Measurements from ENCODE around the gene KCTD5. TPM values are rescaled to one million over a fixed set of nuclear protein-coding genes. Genes with fewer than 3 reads are reported as not detected.

The KCTD5 gene
- total and polyA plus RNA-seq, 9 of the 15 experiments (the other 6 are each of a cell fraction or from before 2014, with no cell fraction given) = 0.73 to 58.3 (median 32.3) TPM

GRCh38 chr16:2720719-2721633 lies 38.7 kb downstream of the KCTD5 start (continued):
- TF ChIP-seq TCF7L2 (IDR thresholded peaks at IDR 0.05; ENCODE audit: low read depth, low read length) (no peak), CSDE1 (IDR thresholded peaks at IDR 0.05) (no peak; a peak in 1 of 4 replicates), ZBTB7A (IDR thresholded peaks at IDR 0.05; ENCODE audit: borderline replicate concordance, control insufficient read depth, low read depth, low read length) (peak; percentile 98), POLR2AphosphoS5 (IDR thresholded peaks at IDR 0.05; ENCODE audit: control insufficient read depth, insufficient read depth, low read depth, low read length) (peak; percentile 17; the same call in 1 of the 2 replicates), ZNF589 (CRISPR knock-in tag; IDR thresholded peaks at IDR 0.05; ENCODE audit: low read depth) (no peak), ASH1L (IDR thresholded peaks at IDR 0.05; ENCODE audit: borderline replicate concordance, low read depth, partially characterized antibody) (no peak), SETDB1 (IDR thresholded peaks at IDR 0.05; ENCODE audit: low read length) (no peak), REST (IDR thresholded peaks at IDR 0.05; ENCODE audit: borderline replicate concordance) (no peak), REST (CRISPR knock-in tag; IDR thresholded peaks at IDR 0.05; ENCODE audit: low read depth) (no peak), XRCC5 (IDR thresholded peaks at IDR 0.05; ENCODE audit: low read depth, low read length) (0 out of 2 replicates have a peak, but pooled peaks have one; percentile 55), JUNB (CRISPR knock-in tag; conservative IDR thresholded peaks at IDR 0.05) (no peak), MAX (CRISPR knock-in tag; IDR thresholded peaks at IDR 0.05) (peak; percentile 50; the same call in 1 of the 2 replicates), E2F1 (CRISPR knock-in tag; IDR thresholded peaks at IDR 0.05) (0 out of 2 replicates have a peak, but pooled peaks have one; percentile 40), CGGBP1 (CRISPR knock-in tag; IDR thresholded peaks at IDR 0.05) (0 out of 2 replicates have a peak, but pooled peaks have one; percentile 45), HNRNPH1 (optimal IDR thresholded peaks at IDR 0.05; ENCODE audit: low read depth, low read length) (no peak), FOSL1 (tag; conservative IDR thresholded peaks at IDR 0.05) (peak; percentile 64), ADNP (tag; IDR thresholded peaks at IDR 0.05) (no peak)
